ENCODE results near the gene GREB1.

The GREB1 gene

GRCh38 chr2:11556101-11556806 lies 22.4 kb downstream of the GREB1 start:
- H3K4me3 ChIP-seq (ENCODE audit: low read length) = no peak overlapping the region
- no peaks in the 10 kb centered on the region for H3K27me3 ChIP-seq (ENCODE audit: insufficient read depth, low read length)
- H3K4me1 ChIP-seq (ENCODE audit: insufficient read depth, low read length) = no peaks in the 10 kb centered on the region
- H3K9ac ChIP-seq (ENCODE audit: low read depth, low read length) = no peak overlapping the region
- H3K9me3 ChIP-seq (ENCODE audit: insufficient read depth, low read depth, low read length) = no peaks in the 10 kb centered on the region
- no peaks in the 10 kb centered on the region for H3K36me3 ChIP-seq (ENCODE audit: insufficient read depth, low read depth, low read length)
- H3K27ac ChIP-seq (ENCODE audit: low read length) = no peak overlapping the region

DNA sequence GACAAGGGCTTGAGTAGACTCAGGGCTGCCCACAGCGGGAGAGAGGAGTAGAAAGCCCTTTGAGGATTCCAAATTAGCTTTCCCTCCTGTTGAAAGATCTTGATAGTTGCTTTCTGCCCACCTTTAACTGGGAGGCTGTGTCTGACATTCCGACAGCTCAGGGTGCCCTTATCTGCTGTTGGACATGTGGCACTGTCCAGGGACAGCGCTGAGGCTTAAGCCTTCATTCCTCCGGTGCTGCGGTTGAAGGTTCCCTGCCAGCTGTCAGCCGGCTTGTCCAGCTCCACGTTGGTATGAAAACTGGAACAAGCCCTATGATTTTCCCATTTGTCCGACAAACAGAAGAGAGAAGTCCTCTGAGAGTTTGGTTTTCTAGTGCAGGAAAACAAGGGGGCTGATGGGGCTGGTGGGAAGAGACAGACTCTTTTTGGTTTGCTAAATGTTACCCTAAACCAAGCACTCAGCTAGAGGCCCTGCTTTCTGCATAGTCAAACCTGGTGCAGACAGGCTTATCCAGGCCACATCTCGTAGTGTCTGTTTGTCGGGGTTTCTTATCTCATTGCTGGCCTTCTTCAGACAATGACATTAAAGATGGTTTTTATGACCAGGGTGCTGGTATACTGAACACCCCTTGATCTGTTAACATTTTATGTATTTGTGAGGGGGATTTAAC lies 24.5 kb downstream of the GREB1 start:
- no peak overlapping the region for H3K27ac ChIP-seq (ENCODE audit: low read length)
- no peak overlapping the region for H3K4me3 ChIP-seq (ENCODE audit: low read length)
- no peaks in the 10 kb centered on the region for H3K27me3 ChIP-seq (ENCODE audit: insufficient read depth, low read length)
- no peaks in the 10 kb centered on the region for H3K36me3 ChIP-seq (ENCODE audit: insufficient read depth, low read depth, low read length)
- H3K4me1 ChIP-seq (ENCODE audit: insufficient read depth, low read length) = no peaks in the 10 kb centered on the region
- no peak overlapping the region for H3K9ac ChIP-seq (ENCODE audit: low read depth, low read length)
- no peaks in the 10 kb centered on the region for H3K9me3 ChIP-seq (ENCODE audit: insufficient read depth, low read depth, low read length)

GRCh38 chr2:11559066-11559785 lies 25.4 kb downstream of the GREB1 start:
- Histone ChIP-seq H3K27me3 (ENCODE audit: insufficient read depth, low read length) (no peaks in the 10 kb centered on the region), H3K9ac (ENCODE audit: low read depth, low read length) (no peak overlapping the region), H3K4me3 (ENCODE audit: low read length) (no peak overlapping the region), H3K36me3 (ENCODE audit: insufficient read depth, low read depth, low read length) (no peaks in the 10 kb centered on the region), H3K27ac (ENCODE audit: low read length) (no peak overlapping the region), H3K9me3 (ENCODE audit: insufficient read depth, low read depth, low read length) (no peaks in the 10 kb centered on the region), H3K4me1 (ENCODE audit: insufficient read depth, low read length) (no peaks in the 10 kb centered on the region)

DNA sequence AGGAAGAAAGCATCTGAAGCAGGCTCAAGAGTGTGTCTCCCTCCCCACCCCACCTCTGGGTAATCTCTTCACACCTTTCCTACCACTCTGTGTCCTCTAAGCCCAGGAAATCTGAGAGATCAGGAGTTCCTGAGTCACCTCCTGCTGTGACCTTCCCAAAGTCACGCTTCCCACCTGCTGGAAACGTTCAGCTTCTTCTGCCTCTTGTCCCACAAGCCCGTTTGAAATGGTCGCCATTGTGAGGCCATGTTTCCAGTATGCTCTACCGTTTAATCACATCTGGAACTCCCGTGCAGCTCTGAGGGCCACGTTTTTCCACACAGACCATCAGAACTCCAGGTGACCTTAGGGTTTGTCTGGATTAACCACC lies 25.9 kb downstream of the GREB1 start:
- no peaks in the 10 kb centered on the region for H3K27me3 ChIP-seq (ENCODE audit: insufficient read depth, low read length)
- no peak overlapping the region for H3K27ac ChIP-seq (ENCODE audit: low read length)
- no peak overlapping the region for H3K4me3 ChIP-seq (ENCODE audit: low read length)
- no peaks in the 10 kb centered on the region for H3K9me3 ChIP-seq (ENCODE audit: insufficient read depth, low read depth, low read length)
- no peak overlapping the region for H3K9ac ChIP-seq (ENCODE audit: low read depth, low read length)
- H3K36me3 ChIP-seq (ENCODE audit: insufficient read depth, low read depth, low read length) = no peaks in the 10 kb centered on the region
- no peaks in the 10 kb centered on the region for H3K4me1 ChIP-seq (ENCODE audit: insufficient read depth, low read length)

GRCh38 chr2:11560806-11561205 lies 27.0 kb downstream of the GREB1 start:
- Histone ChIP-seq H3K27ac (ENCODE audit: low read length) (no peak overlapping the region), H3K4me1 (ENCODE audit: insufficient read depth, low read length) (no peaks in the 10 kb centered on the region), H3K4me3 (ENCODE audit: low read length) (no peak overlapping the region), H3K9me3 (ENCODE audit: insufficient read depth, low read depth, low read length) (no peaks in the 10 kb centered on the region), H3K36me3 (ENCODE audit: insufficient read depth, low read depth, low read length) (no peaks in the 10 kb centered on the region), H3K9ac (ENCODE audit: low read depth, low read length) (no peak overlapping the region), H3K27me3 (ENCODE audit: insufficient read depth, low read length) (no peaks in the 10 kb centered on the region)

- Histone ChIP-seq H3K4me1 (ENCODE audit: insufficient read depth, low read length) (no peaks in the 10 kb centered on the region), H3K4me3 (ENCODE audit: low read length) (no peak overlapping the region), H3K9ac (ENCODE audit: low read depth, low read length) (no peak overlapping the region), H3K27ac (ENCODE audit: low read length) (no peak overlapping the region), H3K27me3 (ENCODE audit: insufficient read depth, low read length) (no peaks in the 10 kb centered on the region), H3K9me3 (ENCODE audit: insufficient read depth, low read depth, low read length) (no peaks in the 10 kb centered on the region), H3K36me3 (ENCODE audit: insufficient read depth, low read depth, low read length) (no peaks in the 10 kb centered on the region)
Measured at GRCh38 chr2:11562011-11562410, 28.2 kb downstream of the GREB1 start.

DNA sequence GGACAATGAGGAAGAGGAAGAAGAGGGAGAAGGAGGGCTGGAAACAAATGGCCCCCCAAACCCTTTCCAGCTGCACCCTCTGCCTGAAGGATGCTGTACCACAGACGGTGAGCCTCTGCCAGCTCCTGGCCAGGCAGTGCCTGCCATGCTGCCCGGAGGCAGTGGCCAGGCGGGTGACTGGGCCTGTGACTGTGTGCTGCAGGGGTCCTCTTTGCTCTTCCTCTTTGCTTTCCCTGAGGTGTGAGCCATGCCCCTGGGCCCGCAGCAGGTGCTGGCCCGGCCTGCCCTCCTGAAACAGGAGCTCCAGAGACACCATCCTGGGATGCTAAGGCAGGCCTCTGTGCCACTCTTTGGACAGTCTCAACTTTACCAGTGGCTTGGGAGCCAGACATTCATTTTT lies 28.6 kb downstream of the GREB1 start:
- H3K9ac ChIP-seq (ENCODE audit: low read depth, low read length) = no peak overlapping the region
- H3K27ac ChIP-seq (ENCODE audit: low read length) = no peak overlapping the region
- H3K4me1 ChIP-seq (ENCODE audit: insufficient read depth, low read length) = no peaks in the 10 kb centered on the region
- no peak overlapping the region for H3K4me3 ChIP-seq (ENCODE audit: low read length)
- no peaks in the 10 kb centered on the region for H3K36me3 ChIP-seq (ENCODE audit: insufficient read depth, low read depth, low read length)
- no peaks in the 10 kb centered on the region for H3K27me3 ChIP-seq (ENCODE audit: insufficient read depth, low read length)
- H3K9me3 ChIP-seq (ENCODE audit: insufficient read depth, low read depth, low read length) = no peaks in the 10 kb centered on the region

- no peaks in the 10 kb centered on the region for H3K4me1 ChIP-seq (ENCODE audit: insufficient read depth, low read length)
- H3K4me3 ChIP-seq (ENCODE audit: low read length) = no peak overlapping the region
- H3K36me3 ChIP-seq (ENCODE audit: insufficient read depth, low read depth, low read length) = peaks cover 6% of the 10 kb centered on the region; the same call in 1 of the 2 replicates
- H3K9ac ChIP-seq (ENCODE audit: low read depth, low read length) = no peak overlapping the region
- H3K27ac ChIP-seq (ENCODE audit: low read length) = no peak overlapping the region
- H3K9me3 ChIP-seq (ENCODE audit: insufficient read depth, low read depth, low read length) = no peaks in the 10 kb centered on the region
- no peaks in the 10 kb centered on the region for H3K27me3 ChIP-seq (ENCODE audit: insufficient read depth, low read length)
Measured at GRCh38 chr2:11563784-11564666, 30.2 kb downstream of the GREB1 start.

GRCh38 chr2:11564816-11565567 lies 31.1 kb downstream of the GREB1 start:
- H3K9me3 ChIP-seq (ENCODE audit: insufficient read depth, low read depth, low read length) = no peaks in the 10 kb centered on the region
- H3K9ac ChIP-seq (ENCODE audit: low read depth, low read length) = no peak overlapping the region
- no peaks in the 10 kb centered on the region for H3K4me1 ChIP-seq (ENCODE audit: insufficient read depth, low read length)
- H3K36me3 ChIP-seq (ENCODE audit: insufficient read depth, low read depth, low read length) = peaks cover 6% of the 10 kb centered on the region; the same call in 1 of the 2 replicates
- no peaks in the 10 kb centered on the region for H3K27me3 ChIP-seq (ENCODE audit: insufficient read depth, low read length)
- H3K27ac ChIP-seq (ENCODE audit: low read length) = no peak overlapping the region
- no peak overlapping the region for H3K4me3 ChIP-seq (ENCODE audit: low read length)

DNA sequence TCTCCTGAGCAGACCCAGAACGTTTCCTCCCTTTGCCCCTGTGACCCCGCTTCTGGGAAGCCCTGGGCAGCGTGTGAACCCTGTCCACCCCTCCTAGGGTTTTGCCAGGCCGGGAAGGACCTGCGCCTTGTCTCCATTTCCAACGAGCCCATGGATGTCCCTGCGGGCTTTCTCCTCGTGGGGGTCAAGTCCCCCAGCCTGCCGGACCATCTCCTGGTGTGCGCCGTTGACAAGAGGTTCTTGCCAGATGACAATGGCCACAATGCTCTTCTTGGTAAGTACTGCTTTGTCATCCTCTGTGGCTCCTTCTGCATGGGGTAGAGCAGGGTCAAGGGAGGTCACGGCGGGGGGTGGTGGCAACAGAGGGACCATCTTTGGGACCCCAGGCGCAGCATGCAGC lies 32.5 kb downstream of the GREB1 start:
- H3K27me3 ChIP-seq (ENCODE audit: insufficient read depth, low read length) = no peaks in the 10 kb centered on the region

GRCh38 chr2:11567631-11568031 lies 33.8 kb downstream of the GREB1 start:
- Histone ChIP-seq H3K4me1 (ENCODE audit: insufficient read depth, low read length) (no peaks in the 10 kb centered on the region), H3K4me3 (ENCODE audit: low read length) (no peak overlapping the region), H3K9ac (ENCODE audit: low read depth, low read length) (no peak overlapping the region), H3K27me3 (ENCODE audit: insufficient read depth, low read length) (no peaks in the 10 kb centered on the region), H3K9me3 (ENCODE audit: insufficient read depth, low read depth, low read length) (no peaks in the 10 kb centered on the region), H3K36me3 (ENCODE audit: insufficient read depth, low read depth, low read length) (peaks cover 6% of the 10 kb centered on the region; the same call in 1 of the 2 replicates), H3K27ac (ENCODE audit: low read length) (no peak overlapping the region)

More for the DNA sequence above, 32.5 kb downstream of the GREB1 start:
- Histone ChIP-seq H3K9me3 (ENCODE audit: insufficient read depth, low read depth, low read length) (no peaks in the 10 kb centered on the region), H3K9ac (ENCODE audit: low read depth, low read length) (no peak overlapping the region), H3K4me1 (ENCODE audit: insufficient read depth, low read length) (no peaks in the 10 kb centered on the region), H3K4me3 (ENCODE audit: low read length) (no peak overlapping the region), H3K36me3 (ENCODE audit: insufficient read depth, low read depth, low read length) (peaks cover 6% of the 10 kb centered on the region; the same call in 1 of the 2 replicates), H3K27ac (ENCODE audit: low read length) (no peak overlapping the region)

Data from iPS-20b (cell line).